A549 treated with AZD9567 at 1 μM for 4 hours (cell line): ENCODE measurements around the gene IPO9. TPM values are rescaled to one million over a fixed set of nuclear protein-coding genes. Genes with fewer than 3 reads are reported as not detected.

Experiments
- total RNA-seq: library from RNA; stranded (reverse); fragments of 200-300 nt; extraction: Qiagen RNA extraction; gene quantifications from 5 replicates; pipeline ENCODE4 v1.2.3, GENCODE V29; 2022; ENCODE audit not compliant: insufficient read depth

Gene IPO9
- total RNA-seq: 22.3 to 47.4 TPM (median 41.2 TPM) in 5 replicates

DNA sequence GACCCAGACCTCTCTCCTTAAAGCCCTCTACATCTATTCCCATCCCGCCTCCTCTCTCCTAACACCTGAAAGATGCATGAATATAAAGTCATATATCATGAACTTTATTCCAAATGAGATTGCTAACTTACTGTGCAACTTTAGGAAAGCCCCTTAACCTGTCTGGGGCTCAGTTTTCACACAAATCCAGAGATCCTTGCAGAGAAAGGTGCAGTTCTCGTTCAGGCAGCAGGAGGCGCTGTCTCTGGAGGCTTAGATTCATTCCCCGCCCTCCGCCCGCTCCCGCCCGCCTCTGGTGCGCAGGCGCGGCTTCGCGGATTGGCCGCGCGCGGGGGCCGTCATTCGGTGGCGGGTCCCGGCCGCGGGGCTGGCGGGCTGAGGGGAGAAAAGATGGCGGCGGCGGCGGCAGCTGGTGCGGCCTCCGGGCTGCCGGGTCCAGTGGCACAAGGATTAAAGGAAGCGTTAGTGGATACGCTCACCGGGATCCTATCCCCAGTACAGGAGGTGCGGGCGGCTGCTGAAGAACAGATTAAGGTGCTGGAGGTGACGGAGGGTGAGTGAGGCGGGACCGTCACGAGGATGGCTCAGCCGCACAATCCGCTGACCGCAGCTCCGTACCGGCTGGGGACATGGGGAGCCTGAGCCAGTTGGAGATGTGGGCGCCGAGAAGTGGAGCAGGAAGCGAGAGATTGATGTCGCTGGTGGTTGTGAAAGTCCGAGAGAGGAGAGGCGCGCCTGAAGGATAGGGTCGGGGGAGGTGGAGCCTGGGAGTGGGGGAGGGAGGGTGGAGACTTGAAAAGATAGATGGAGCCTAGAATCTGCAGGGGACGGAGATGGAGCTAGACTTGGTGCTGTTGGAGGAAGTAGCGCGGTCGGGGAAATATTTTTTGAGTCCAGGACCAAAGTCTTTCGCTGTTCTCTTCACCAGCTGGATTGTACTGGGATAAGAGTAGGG is at the start of gene IPO9:
TSS of gene IPO9 (plus strand) at position 338 of the 955 bp plus-strand sequence. CDS start at position 391, 53 bp downstream.

GRCh38 chr1:201888282-201889089 is 59.5 kb downstream of the IPO9 start, which contains the start of gene SHISA4:
SHISA4 (plus strand) TSS chr1:201888898; CDS start chr1:201888995, 97 bp downstream.

Other genes with a start within 250 kb of the IPO9 start
- gene SHISA4, start 59.7 kb downstream of the IPO9 start, total RNA-seq: 6.7 to 18.2 TPM (median 14.9 TPM) in 5 replicates
- not detected in 5 replicates for gene LMOD1, start 117.4 kb downstream of the IPO9 start, total RNA-seq
- 99.6 to 218 TPM (median 103 TPM) in 5 replicates for gene TIMM17A, start 126.3 kb downstream of the IPO9 start, total RNA-seq
- gene RNPEP, start 153.5 kb downstream of the IPO9 start, total RNA-seq: 73.5 to 91.3 TPM (median 86.3 TPM) in 5 replicates
- gene ELF3, start 181.4 kb downstream of the IPO9 start, total RNA-seq: 61.0 to 169 TPM (median 152 TPM) in 5 replicates